Astrocyte of the cerebellum (primary cell): Measurements from ENCODE around the gene UROC1.

Source experiments
- DNase-seq: peaks from one replicate; pipeline ENCODE4 v3.0.0-alpha.2; 2011; ENCODE audit warnings: low read depth
- H3K4me3 ChIP-seq: 2 replicates; pipeline ENCODE4 v1.5.1; 2011; ENCODE audit warnings: mild to moderate bottlenecking, low read depth, low read length, moderate library complexity
- CTCF ChIP-seq: IDR thresholded peaks from 2 replicates; pipeline ENCODE4 v1.5.1; 2012; ENCODE audit warnings: low read length, low read depth, moderate library complexity, mild to moderate bottlenecking; ENCODE audit errors: missing control alignments
- in situ Hi-C: cut with HindIII; loops from 2 replicates; pipeline ENCODE4 v1.10.0; 2017; ENCODE audit warnings: low sequenced_read_pairs

Gene UROC1

DNA sequence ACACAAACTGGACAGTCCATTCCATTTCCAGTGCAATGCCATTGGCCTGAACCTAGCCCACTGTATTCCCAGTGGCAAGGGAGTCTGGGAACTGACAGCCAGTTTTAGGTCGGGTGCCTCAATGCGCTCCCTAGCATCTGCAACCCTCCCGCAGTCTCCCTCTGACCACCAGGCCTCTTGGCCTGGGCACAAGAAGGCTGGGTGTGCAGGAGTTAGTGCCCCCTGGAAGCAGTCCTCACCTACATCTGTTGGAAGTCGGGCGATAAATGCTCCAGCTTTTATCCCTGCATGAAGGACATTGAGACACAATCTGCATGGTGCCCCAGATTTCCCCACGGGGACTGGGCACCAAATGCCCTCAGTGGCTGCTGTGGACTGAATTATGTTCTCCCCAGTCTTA is 28.4 kb upstream of the UROC1 start:
- DNase-seq: no peak
- no peak for TF ChIP-seq CTCF
- no peak overlapping the region for H3K4me3 ChIP-seq
- in situ Hi-C loops: no loop called here

GRCh38 chr3:126545544-126545943 is 28.0 kb upstream of the UROC1 start:
- TF ChIP-seq CTCF: no peak
- in situ Hi-C loops: no loop called here
- no peak for DNase-seq
- H3K4me3 ChIP-seq: no peak overlapping the region

GRCh38 chr3:126544596-126545281 is 27.2 kb upstream of the UROC1 start:
- no peak for DNase-seq
- H3K4me3 ChIP-seq: no peak overlapping the region
- in situ Hi-C loops: no loop called here

DNA sequence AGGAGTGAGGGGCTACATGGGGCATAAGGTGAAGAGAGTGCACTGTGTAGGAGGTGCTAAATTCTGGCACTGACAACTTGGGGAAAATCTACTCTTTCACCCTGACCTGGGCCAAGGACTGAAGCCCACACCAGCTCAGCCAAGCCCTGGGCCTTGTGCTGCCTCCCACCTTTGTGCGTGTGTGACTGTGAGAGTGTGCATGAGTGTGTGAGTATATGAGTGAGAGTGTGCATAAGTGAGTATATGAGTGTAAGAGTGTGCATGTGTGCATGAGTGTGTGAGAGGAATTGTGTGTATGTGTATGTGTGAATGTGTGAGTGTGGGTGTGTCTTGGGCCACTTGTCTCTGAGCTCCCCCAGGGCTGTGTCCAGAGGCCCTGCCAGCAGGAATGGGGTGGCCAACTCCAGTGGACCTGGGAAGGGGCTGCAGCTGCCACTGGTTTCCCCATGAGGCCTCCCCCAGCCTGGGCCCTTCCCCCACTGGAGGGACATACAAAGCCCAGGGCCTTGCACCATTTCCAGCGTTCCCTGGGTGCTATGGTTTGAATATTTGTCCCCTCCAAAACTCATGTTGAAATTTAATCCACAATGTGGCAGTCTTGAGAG is 26.0 kb upstream of the UROC1 start:
- H3K4me3 ChIP-seq: no peak overlapping the region
- TF ChIP-seq CTCF: no peak
- DNase-seq: no peak
- in situ Hi-C loops: no loop called here

More at GRCh38 chr3:126544596-126545281, 27.2 kb upstream of the UROC1 start:
- no peak for TF ChIP-seq CTCF

DNA sequence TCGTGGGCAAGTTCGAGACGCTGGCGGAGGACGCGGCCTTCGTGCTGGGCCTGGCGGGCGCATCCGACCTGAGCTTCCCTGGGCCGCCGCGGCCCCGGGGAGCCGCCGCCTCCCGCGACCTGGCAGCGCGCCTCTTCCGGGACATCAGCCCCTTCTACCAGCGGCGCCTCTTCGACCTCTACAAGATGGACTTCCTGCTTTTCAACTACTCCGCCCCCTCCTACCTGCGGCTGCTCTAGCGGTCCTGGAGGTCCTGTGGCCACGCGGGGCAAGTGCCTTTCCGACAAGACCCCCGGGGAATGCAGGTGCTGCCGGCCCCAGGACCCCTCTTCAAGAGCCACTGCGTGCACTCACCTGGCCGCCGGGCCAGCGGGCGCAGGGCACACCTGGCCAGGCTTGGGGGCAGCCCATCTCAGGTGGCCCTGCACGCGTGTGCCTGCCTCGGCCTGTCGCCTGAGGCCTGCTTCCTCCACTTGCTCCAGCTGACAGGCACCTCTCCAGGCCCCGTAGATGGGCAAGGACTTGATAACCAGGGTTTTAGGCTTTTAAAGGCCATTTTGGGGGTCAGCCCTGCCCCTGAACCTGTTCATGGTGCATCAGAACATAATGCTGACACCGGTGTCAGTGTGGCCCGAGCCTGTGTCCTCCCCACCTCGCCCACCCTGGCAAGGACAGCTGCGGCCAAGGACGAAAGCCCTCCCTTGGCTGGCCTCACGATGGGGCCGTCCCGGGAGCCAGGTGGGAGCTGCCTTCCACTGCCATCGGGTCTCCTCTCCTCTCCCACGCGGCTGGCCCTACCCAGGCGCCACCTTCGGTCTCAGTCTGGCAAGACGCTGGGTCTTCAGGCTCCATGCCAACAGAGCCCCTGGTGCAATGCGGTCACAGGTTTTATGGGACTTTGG is 25.0 kb upstream of the UROC1 start:
- in situ Hi-C loops: no loop called here
- H3K4me3 ChIP-seq: no peak overlapping the region
- no peak for DNase-seq
- no peak for TF ChIP-seq CTCF

GRCh38 chr3:126541628-126542339 is 24.2 kb upstream of the UROC1 start:
- in situ Hi-C loops: no loop called here
- DNase-seq: no peak
- TF ChIP-seq CTCF: no peak
- no peak overlapping the region for H3K4me3 ChIP-seq
